PC-3 (cell line): Measurements from ENCODE around the gene HDLBP. TPM values are rescaled to one million over a fixed set of nuclear protein-coding genes. Genes with fewer than 3 reads are reported as not detected.

Experiments used
- ATAC-seq: fragments of 200-7000 bp; cut with Tn5 transposase; 2 replicates; pipeline ENCODE4 v1.9.1; 2020; ENCODE audit warnings: mild to moderate bottlenecking, moderate library complexity
- BruUV-seq: library from RNA; stranded (reverse); fragments of 400-500 nt; replicated peaks from 2 replicates; lab custom pipeline; 2021; lab: Mats Ljungman, UMichigan
- CTCF ChIA-PET: fragments of 300-600 bp; sonication (Branson Sonifier 250); formaldehyde crosslinking; loops from one replicate; lab custom pipeline; 2022; ENCODE audit warnings: antibody characterized with exemption; lab: Charles Lee
- POLR2A ChIA-PET: fragments of 300-600 bp; sonication (Branson Sonifier 250); formaldehyde crosslinking; loops from one replicate; lab custom pipeline; 2022; ENCODE audit warnings: antibody characterized with exemption; ENCODE audit not compliant: unreplicated experiment; lab: Charles Lee
- DNase-seq: peaks from one replicate; pipeline ENCODE4 v3.0.0-alpha.2; 2015
- H2AFZ ChIP-seq: fragments of 300-600 bp; sonication (generic); 2 replicates; pipeline ENCODE4 v1.6.0; 2016; ENCODE audit warnings: antibody characterized with exemption, low read length
- H3F3A ChIP-seq: fragments of 300-600 bp; sonication (generic); one replicate; pipeline ENCODE4 v1.6.0; 2017; ENCODE audit warnings: antibody characterized with exemption, low read length, control low read depth, mild to moderate bottlenecking; ENCODE audit not compliant: unreplicated experiment
- H3K27ac ChIP-seq: fragments of 300-600 bp; sonication (generic); 2 replicates; pipeline ENCODE4 v1.5.1; 2016; ENCODE audit warnings: mild to moderate bottlenecking, low read length
- H3K27me3 ChIP-seq: fragments of 300-600 bp; sonication (generic); 2 replicates; pipeline ENCODE4 v1.6.1; 2016; ENCODE audit warnings: low read length, mixed read lengths
- H3K36me3 ChIP-seq: fragments of 300-600 bp; sonication (generic); 2 replicates; pipeline ENCODE4 v1.6.1; 2016; ENCODE audit warnings: low read depth, mixed run types, low read length, mixed read lengths
- H3K4me1 ChIP-seq: fragments of 300-600 bp; sonication (generic); 2 replicates; pipeline ENCODE4 v1.5.1; 2016; ENCODE audit warnings: low read length; ENCODE audit not compliant: insufficient read depth
- H3K4me2 ChIP-seq: fragments of 300-600 bp; sonication (generic); 2 replicates; pipeline ENCODE4 v1.6.0; 2016; ENCODE audit warnings: low read length
- H3K4me3 ChIP-seq: fragments of 300-600 bp; sonication (generic); 2 replicates; pipeline ENCODE4 v1.5.1; 2016; ENCODE audit warnings: mild to moderate bottlenecking, low read length, mixed read lengths
- H3K79me2 ChIP-seq: fragments of 300-600 bp; sonication (generic); 2 replicates; pipeline ENCODE4 v1.6.1; 2017; ENCODE audit warnings: low read length, mixed read lengths
- H3K9ac ChIP-seq: fragments of 300-600 bp; sonication (generic); 2 replicates; pipeline ENCODE4 v1.6.0; 2016; ENCODE audit warnings: mild to moderate bottlenecking, low read length
- H3K9me2 ChIP-seq: fragments of 300-600 bp; sonication (generic); replicated peaks from 2 replicates; pipeline ENCODE4 v1.6.1; 2016; ENCODE audit warnings: mixed run types, low read length, mixed read lengths
- H3K9me3 ChIP-seq: fragments of 300-600 bp; sonication (generic); 2 replicates; pipeline ENCODE4 v1.6.1; 2016; ENCODE audit warnings: low read length, mixed read lengths
- H4K20me1 ChIP-seq: fragments of 300-600 bp; sonication (generic); 2 replicates; pipeline ENCODE4 v1.6.1; 2016; ENCODE audit warnings: low read length, mixed read lengths
- EZH2 ChIP-seq: fragments of 300-600 bp; sonication (generic); IDR thresholded peaks from one replicate; pipeline ENCODE4 v1.6.1; 2017; ENCODE audit warnings: antibody characterized with exemption, mild to moderate bottlenecking, low read length; ENCODE audit not compliant: unreplicated experiment
- EZH2phosphoT487 ChIP-seq: fragments of 300-600 bp; sonication (generic); IDR thresholded peaks from 2 replicates; pipeline ENCODE4 v1.6.1; 2018; ENCODE audit warnings: mild to moderate bottlenecking, antibody characterized with exemption, low read length, borderline replicate concordance
- intact Hi-C: fragments of 100-400 bp; cut with micrococcal nuclease; formaldehyde crosslinking; loops from 2 replicates; pipeline ENCODE4 v1.9.0; 2023
- total RNA-seq: library from RNA; depleted of rRNA; stranded (reverse); fragments of >200 nt; gene quantifications from 2 replicates; pipeline ENCODE4 v1.2.3, GENCODE V29; 2014
- TF ChIP-seq, protein P1 (sequence below): fragments of 300-600 bp; sonication (generic); conservative IDR thresholded peaks from 2 replicates; pipeline ENCODE4 v1.5.1; 2017; ENCODE audit warnings: antibody characterized with exemption, low read depth, mild to moderate bottlenecking, low read length

Gene HDLBP
- total RNA-seq, 1 experiment from 2014 or later: 410 TPM

DNA sequence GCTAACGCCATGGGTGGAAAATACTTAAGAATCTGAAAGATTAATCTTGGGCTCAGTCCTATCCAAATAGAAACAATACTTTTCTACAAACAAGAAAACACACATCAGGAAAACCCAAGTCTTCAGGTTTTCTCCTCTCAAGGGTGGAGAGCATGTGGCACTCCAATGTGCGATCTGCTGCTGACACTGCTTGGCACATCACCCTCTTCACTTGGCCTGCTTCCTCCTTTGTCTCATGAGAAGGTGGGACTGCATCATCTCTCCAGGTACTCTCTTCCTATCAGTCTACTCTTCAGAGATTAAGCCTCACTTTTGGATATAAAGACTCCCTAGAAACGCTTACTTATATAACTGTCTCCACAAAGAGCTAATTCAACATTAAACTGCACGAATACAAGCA is 26.4 kb downstream of the HDLBP start:
- peaks cover 11% of the 10 kb centered on the region for H4K20me1 ChIP-seq
- no peak overlapping the region for H3K27ac ChIP-seq
- no peak for TF ChIP-seq EZH2
- ATAC-seq: no peak
- H3K9me3 ChIP-seq: no peaks in the 10 kb centered on the region
- peaks cover 99% of the 10 kb centered on the region for H3K79me2 ChIP-seq
- H3K9me2 ChIP-seq: no peaks in the 10 kb centered on the region
- no peak overlapping the region for H3K4me2 ChIP-seq
- no peaks in the 10 kb centered on the region; the same call in 1 of the 2 replicates for H3K36me3 ChIP-seq
- POLR2A ChIA-PET: no interaction called here
- intact Hi-C loops: no loop called here
- H3K27me3 ChIP-seq: no peaks in the 10 kb centered on the region
- no peak overlapping the region for H2AFZ ChIP-seq
- BruUV-seq: no TSS peak
- H3F3A ChIP-seq: no peaks in the 10 kb centered on the region
- H3K9ac ChIP-seq: no peak overlapping the region
- DNase-seq: no peak
- no peak overlapping the region for H3K4me3 ChIP-seq
- peaks cover 3% of the 10 kb centered on the region; the same call in 1 of the 2 replicates for H3K4me1 ChIP-seq
- CTCF ChIA-PET: no interaction called here

DNA sequence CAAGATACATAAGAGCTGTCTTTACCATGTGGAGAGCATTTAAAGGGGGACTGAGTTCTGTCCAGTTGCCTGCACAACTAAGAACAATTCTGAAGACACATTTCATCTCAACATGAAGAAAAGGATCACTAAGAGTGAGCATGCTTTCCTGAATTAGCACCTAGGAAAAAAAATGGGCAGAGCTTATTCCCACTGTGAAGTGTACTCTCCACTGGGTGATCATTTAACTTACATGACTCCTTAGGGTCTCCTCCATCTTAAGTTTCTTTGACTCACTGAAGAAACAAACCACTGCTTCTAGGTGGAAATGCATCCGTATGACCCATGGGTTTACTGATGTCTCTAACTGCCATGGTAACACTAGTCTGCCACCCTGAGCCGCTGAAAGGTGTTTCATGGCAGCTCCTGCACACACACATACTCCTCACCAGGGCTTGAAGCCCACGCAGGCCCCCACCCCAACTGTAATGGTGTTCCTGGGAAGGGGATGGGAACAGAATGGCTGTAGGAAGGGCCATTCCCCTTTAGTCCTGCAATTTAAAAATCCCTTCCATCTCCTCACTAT is 27.1 kb downstream of the HDLBP start:
- ChIA-PET POLR2A (no interaction called here), CTCF (no interaction called here)
- H3K4me1 ChIP-seq: peaks cover 3% of the 10 kb centered on the region; the same call in 1 of the 2 replicates
- peaks cover 98% of the 10 kb centered on the region for H3K79me2 ChIP-seq
- no peaks in the 10 kb centered on the region; the same call in 1 of the 2 replicates for H3K36me3 ChIP-seq
- ATAC-seq: no peak
- H3K9me3 ChIP-seq: no peaks in the 10 kb centered on the region
- no TSS peak for BruUV-seq
- no peak overlapping the region for H3K9ac ChIP-seq
- no peak overlapping the region for H2AFZ ChIP-seq
- H4K20me1 ChIP-seq: peaks cover 11% of the 10 kb centered on the region
- intact Hi-C loops: no loop called here
- no peak overlapping the region for H3K4me2 ChIP-seq
- no peak overlapping the region for H3K4me3 ChIP-seq
- DNase-seq: no peak
- no peak for TF ChIP-seq EZH2phosphoT487
- H3F3A ChIP-seq: no peaks in the 10 kb centered on the region
- no peak overlapping the region for H3K27ac ChIP-seq
- no peaks in the 10 kb centered on the region for H3K27me3 ChIP-seq
- no peaks in the 10 kb centered on the region for H3K9me2 ChIP-seq

- Histone ChIP-seq H3K27me3 (no peaks in the 10 kb centered on the region), H3K9me3 (no peaks in the 10 kb centered on the region), H3K9ac (no peak overlapping the region), H4K20me1 (peaks cover 12% of the 10 kb centered on the region), H3F3A (no peaks in the 10 kb centered on the region), H3K4me1 (peaks cover 3% of the 10 kb centered on the region; the same call in 1 of the 2 replicates), H3K36me3 (no peaks in the 10 kb centered on the region; the same call in 1 of the 2 replicates), H3K79me2 (peaks cover 96% of the 10 kb centered on the region), H3K4me2 (no peak overlapping the region), H2AFZ (no peak overlapping the region), H3K9me2 (no peaks in the 10 kb centered on the region), H3K27ac (no peak overlapping the region), H3K4me3 (no peak overlapping the region)
- DNase-seq: no peak
- POLR2A ChIA-PET: no interaction called here
- CTCF ChIA-PET: no interaction called here
- BruUV-seq: no TSS peak
- intact Hi-C loops: no loop called here
- ATAC-seq: no peak
- TF ChIP-seq EZH2: no peak
- TF ChIP-seq, protein P1, sequence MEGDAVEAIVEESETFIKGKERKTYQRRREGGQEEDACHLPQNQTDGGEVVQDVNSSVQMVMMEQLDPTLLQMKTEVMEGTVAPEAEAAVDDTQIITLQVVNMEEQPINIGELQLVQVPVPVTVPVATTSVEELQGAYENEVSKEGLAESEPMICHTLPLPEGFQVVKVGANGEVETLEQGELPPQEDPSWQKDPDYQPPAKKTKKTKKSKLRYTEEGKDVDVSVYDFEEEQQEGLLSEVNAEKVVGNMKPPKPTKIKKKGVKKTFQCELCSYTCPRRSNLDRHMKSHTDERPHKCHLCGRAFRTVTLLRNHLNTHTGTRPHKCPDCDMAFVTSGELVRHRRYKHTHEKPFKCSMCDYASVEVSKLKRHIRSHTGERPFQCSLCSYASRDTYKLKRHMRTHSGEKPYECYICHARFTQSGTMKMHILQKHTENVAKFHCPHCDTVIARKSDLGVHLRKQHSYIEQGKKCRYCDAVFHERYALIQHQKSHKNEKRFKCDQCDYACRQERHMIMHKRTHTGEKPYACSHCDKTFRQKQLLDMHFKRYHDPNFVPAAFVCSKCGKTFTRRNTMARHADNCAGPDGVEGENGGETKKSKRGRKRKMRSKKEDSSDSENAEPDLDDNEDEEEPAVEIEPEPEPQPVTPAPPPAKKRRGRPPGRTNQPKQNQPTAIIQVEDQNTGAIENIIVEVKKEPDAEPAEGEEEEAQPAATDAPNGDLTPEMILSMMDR: no peak
- no peak for TF ChIP-seq EZH2phosphoT487
Observed at GRCh38 chr2:241286348-241287090, 29.0 kb downstream of the HDLBP start.
